Stimulated activated naive B cell treated with anti-CD40 and anti-IgM and Interleukin-4, amounts not matched to agents 10 μg/mL and 1 μg/mL and 100 μg/mL, for 72 hours (primary cell): ENCODE data around the gene GRIP2.

ENCODE experiments used
- ATAC-seq, 2 donors: fragments of 150-1000 bp; cut with Tn5 transposase; replicated peaks; 2 replicates each; pipeline ENCODE4 v1.10.0; 2021; ENCODE audit warnings: moderate library complexity in 1 of 2
- DNase-seq: peaks from one replicate; pipeline ENCODE4 v3.0.0; 2021
- H3K27ac Mint-ChIP-seq: one replicate; pipeline ENCODE4 v1.8.0; 2022; ENCODE audit warnings: mild to moderate bottlenecking, mixed read lengths
- H3K27me3 Mint-ChIP-seq, 2 donors: one replicate each; pipeline ENCODE4 v1.8.0; 2022; ENCODE audit warnings: mixed read lengths in 2 of 2
- H3K36me3 Mint-ChIP-seq, 2 donors: one replicate each; pipeline ENCODE4 v1.8.0; 2022; ENCODE audit warnings: mixed read lengths in 2 of 2, mild to moderate bottlenecking in 1 of 2
- H3K4me1 Mint-ChIP-seq, 2 donors: one replicate each; pipeline ENCODE4 v1.8.0; 2022; ENCODE audit warnings: mixed read lengths in 2 of 2, mild to moderate bottlenecking in 1 of 2
- H3K4me3 Mint-ChIP-seq, 2 donors: one replicate each; pipeline ENCODE4 v1.8.0; 2022; ENCODE audit warnings: mild to moderate bottlenecking in 2 of 2, mixed read lengths in 2 of 2, moderate library complexity in 1 of 2
- H3K9me3 Mint-ChIP-seq, 2 donors: one replicate each; pipeline ENCODE4 v1.8.0; 2022; ENCODE audit warnings: mixed read lengths in 2 of 2, mild to moderate bottlenecking in 1 of 2

GRIP2 gene

GRCh38 chr3:14538451-14539088 lies 1.6 kb downstream of the GRIP2 start:
- H3K27me3 Mint-ChIP-seq = peaks cover 4 to 7% of the 10 kb centered on the region in 2 donors
- H3K4me3 Mint-ChIP-seq = no peak overlapping the region
- no peak overlapping the region for H3K27ac Mint-ChIP-seq
- no peaks in the 10 kb centered on the region for H3K36me3 Mint-ChIP-seq
- DNase-seq (no peak), ATAC-seq (no peak)
- H3K9me3 Mint-ChIP-seq = no peaks in the 10 kb centered on the region
- no peaks in the 10 kb centered on the region for H3K4me1 Mint-ChIP-seq

GRCh38 chr3:14537590-14538450 lies 2.3 kb downstream of the GRIP2 start:
- Mint-ChIP-seq H3K4me1 (no peaks in the 10 kb centered on the region), H3K27ac (no peak overlapping the region), H3K4me3 (no peak overlapping the region), H3K36me3 (no peaks in the 10 kb centered on the region), H3K9me3 (no peaks in the 10 kb centered on the region), H3K27me3 (peaks cover 7 to 12% of the 10 kb centered on the region in 2 donors)
- ATAC-seq (no peak), DNase-seq (no peak)

DNA sequence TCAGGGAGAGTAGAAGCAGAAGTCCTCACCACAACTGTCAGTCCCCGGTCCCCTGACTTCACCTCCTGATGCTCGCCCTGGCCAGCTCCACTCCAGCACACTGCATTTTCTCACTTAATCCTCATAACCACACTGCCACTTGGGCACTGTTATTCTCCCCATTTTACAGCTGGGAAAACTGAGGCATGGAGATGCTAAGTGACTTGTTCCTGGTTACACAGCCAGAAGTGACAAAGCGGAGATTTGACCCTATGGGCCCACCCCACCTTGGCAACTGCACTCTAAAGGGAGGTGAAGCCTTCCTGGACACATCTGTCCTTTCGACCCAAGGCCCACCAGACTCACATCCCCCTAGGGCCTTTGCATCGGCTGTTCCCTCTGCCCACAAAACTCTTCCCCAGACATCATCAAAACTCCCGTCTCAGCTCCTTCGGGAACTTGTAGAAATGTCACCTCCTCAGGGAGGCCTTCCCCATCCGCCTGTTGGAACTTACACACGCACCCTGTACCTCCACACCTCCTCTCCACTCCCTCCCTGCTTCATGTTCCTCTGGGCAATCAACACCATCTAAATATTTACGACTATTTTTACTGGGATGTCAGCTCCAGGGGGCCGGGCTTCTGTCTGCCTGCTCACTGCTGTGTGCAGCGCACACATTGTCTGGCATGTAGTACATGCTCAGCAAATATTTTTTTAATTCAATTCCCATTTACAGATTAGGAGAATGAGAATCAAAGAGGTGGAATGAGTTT lies 3.1 kb downstream of the GRIP2 start:
- ATAC-seq (no peak), DNase-seq (no peak)
- no peak overlapping the region for H3K4me3 Mint-ChIP-seq
- no peaks in the 10 kb centered on the region for H3K36me3 Mint-ChIP-seq
- peaks cover 11 to 19% of the 10 kb centered on the region in 2 donors for H3K27me3 Mint-ChIP-seq
- no peaks in the 10 kb centered on the region for H3K4me1 Mint-ChIP-seq
- no peaks in the 10 kb centered on the region for H3K9me3 Mint-ChIP-seq
- H3K27ac Mint-ChIP-seq = no peak overlapping the region

- H3K4me1 Mint-ChIP-seq = no peaks in the 10 kb centered on the region
- no peaks in the 10 kb centered on the region for H3K36me3 Mint-ChIP-seq
- H3K27ac Mint-ChIP-seq = no peak overlapping the region
- no peak overlapping the region for H3K4me3 Mint-ChIP-seq
- peaks cover 16 to 26% of the 10 kb centered on the region in 2 donors for H3K27me3 Mint-ChIP-seq
- ATAC-seq (no peak), DNase-seq (no peak)
- H3K9me3 Mint-ChIP-seq = no peaks in the 10 kb centered on the region
These were observed 3.9 kb downstream of the GRIP2 start for GRCh38 chr3:14536055-14536815.

GRCh38 chr3:14535616-14536015 lies 4.5 kb downstream of the GRIP2 start:
- no peaks in the 10 kb centered on the region for H3K9me3 Mint-ChIP-seq
- H3K4me3 Mint-ChIP-seq = no peak overlapping the region
- H3K36me3 Mint-ChIP-seq = no peaks in the 10 kb centered on the region
- H3K27ac Mint-ChIP-seq = no peak overlapping the region
- DNase-seq = no peak
- H3K4me1 Mint-ChIP-seq = no peaks in the 10 kb centered on the region
- ATAC-seq = no peak
- H3K27me3 Mint-ChIP-seq = peaks cover 16 to 29% of the 10 kb centered on the region in 2 donors

- no peaks in the 10 kb centered on the region for H3K36me3 Mint-ChIP-seq
- DNase-seq = no peak
- peaks cover 20 to 37% of the 10 kb centered on the region in 2 donors for H3K27me3 Mint-ChIP-seq
These were observed 5.5 kb downstream of the GRIP2 start for GRCh38 chr3:14534516-14535191.

DNA sequence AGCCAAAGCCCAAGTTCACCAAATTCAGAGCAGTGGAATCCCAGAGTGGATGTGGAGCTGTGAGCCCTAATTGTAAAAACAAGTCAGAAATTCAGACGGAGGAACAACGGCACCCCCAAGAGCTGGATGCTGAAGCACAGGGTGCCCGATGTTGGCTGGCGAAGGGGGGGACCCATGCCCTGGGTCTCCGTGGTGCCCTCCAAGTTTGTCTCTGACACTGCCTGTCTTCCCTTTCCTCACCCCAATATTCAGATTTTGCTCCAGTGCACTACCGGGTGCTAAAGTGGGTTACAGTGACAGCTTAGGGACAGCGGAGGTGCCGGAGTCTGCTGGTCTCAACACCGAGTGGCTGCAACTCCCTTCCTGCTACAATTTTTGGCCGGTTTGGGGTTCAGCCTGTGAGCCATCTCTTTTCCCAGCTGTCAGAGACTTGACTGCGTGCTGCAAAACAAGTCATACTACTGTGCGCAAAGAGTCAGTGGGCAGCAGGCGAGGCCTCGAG lies 6.6 kb downstream of the GRIP2 start:
- no peak overlapping the region for H3K27ac Mint-ChIP-seq
- H3K4me3 Mint-ChIP-seq = no peak overlapping the region
- no peak for ATAC-seq
- H3K36me3 Mint-ChIP-seq = no peaks in the 10 kb centered on the region
- H3K4me1 Mint-ChIP-seq = no peaks in the 10 kb centered on the region
- H3K27me3 Mint-ChIP-seq = peaks cover 20 to 40% of the 10 kb centered on the region in 2 donors
- DNase-seq = no peak
- peaks cover 0 to 4% of the 10 kb centered on the region in 2 donors for H3K9me3 Mint-ChIP-seq

More at GRCh38 chr3:14534516-14535191, 5.5 kb downstream of the GRIP2 start:
- Mint-ChIP-seq H3K4me1 (no peaks in the 10 kb centered on the region), H3K27ac (no peak overlapping the region), H3K9me3 (peaks cover 0 to 1% of the 10 kb centered on the region in 2 donors), H3K4me3 (no peak overlapping the region)
- ATAC-seq = no peak

DNA sequence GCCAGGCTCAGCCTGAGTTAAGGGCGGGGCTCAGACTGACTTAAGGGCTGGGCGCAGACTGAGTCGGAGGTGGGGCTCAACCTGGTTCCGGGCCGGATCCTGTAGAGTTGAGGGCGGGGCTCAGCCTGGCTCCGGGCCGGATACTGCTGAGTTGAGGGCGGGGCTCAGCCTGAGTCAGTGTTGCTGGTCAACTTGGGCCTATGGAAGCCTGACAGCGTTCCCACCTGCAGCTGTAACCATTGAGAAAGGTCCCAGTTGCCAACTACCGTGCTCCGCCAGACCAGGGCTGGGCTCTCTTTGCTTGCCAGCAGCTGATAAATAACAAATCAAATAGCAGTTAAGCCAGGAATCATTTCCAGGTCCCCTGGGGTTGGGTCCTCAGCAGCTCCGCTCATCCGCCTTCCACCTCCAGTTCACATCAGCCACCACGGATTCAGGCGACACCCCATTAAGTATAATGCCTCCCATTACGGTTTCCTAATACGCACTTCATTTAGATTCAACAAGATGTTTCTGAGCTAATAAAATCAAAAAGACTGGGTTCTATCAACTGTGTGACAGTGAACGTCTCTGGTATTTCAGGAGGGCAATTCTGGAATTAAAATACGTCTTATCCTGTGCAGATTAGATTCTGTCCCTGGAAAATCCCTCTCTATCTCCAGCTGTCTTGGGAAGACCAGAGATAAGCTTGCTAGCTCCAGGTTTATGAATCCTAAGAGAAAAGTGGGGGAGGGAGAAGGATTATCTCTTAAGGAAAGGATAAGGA lies 7.3 kb downstream of the GRIP2 start:
- ATAC-seq (no peak), DNase-seq (no peak)
- Mint-ChIP-seq H3K27ac (no peak overlapping the region), H3K4me3 (no peak overlapping the region), H3K9me3 (peaks cover 0 to 4% of the 10 kb centered on the region in 2 donors), H3K4me1 (no peaks in the 10 kb centered on the region), H3K27me3 (peaks cover 22 to 40% of the 10 kb centered on the region in 2 donors), H3K36me3 (no peaks in the 10 kb centered on the region)

- Mint-ChIP-seq H3K9me3 (peaks cover 0 to 4% of the 10 kb centered on the region in 2 donors), H3K27me3 (peaks cover 27 to 44% of the 10 kb centered on the region in 2 donors)
- ATAC-seq = no peak
These were observed 8.2 kb downstream of the GRIP2 start for GRCh38 chr3:14531856-14532395.

DNA sequence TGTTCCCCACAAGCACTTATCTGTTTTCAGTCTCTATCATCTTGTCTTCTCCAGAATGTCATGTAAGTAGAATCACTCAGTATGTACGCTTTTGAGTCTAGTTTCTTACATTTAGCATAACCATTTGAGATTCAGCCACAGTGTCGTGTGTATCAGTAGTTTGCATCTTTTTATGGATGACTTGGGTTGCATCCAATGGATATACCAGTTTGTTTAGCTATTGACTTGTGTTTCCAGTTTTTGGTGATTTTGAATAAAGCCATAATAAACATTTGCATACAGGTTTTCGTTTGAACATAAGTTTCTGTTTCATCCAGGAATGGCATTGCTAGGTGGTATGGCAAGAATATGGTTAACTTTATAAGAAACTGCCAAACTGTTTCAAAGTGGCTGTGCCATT lies 12.1 kb downstream of the GRIP2 start:
- Mint-ChIP-seq H3K27me3 (peaks cover 22 to 40% of the 10 kb centered on the region in 2 donors), H3K27ac (no peak overlapping the region), H3K9me3 (peaks cover 0 to 4% of the 10 kb centered on the region in 2 donors), H3K36me3 (no peaks in the 10 kb centered on the region), H3K4me3 (no peak overlapping the region), H3K4me1 (no peaks in the 10 kb centered on the region)
- no peak for ATAC-seq
- DNase-seq = no peak

More at GRCh38 chr3:14531856-14532395, 8.2 kb downstream of the GRIP2 start:
- Mint-ChIP-seq H3K36me3 (no peaks in the 10 kb centered on the region), H3K4me1 (no peaks in the 10 kb centered on the region), H3K4me3 (no peak overlapping the region), H3K27ac (no peak overlapping the region)
- DNase-seq = no peak

GRCh38 chr3:14525685-14526631 lies 14.2 kb downstream of the GRIP2 start:
- ATAC-seq (no peak), DNase-seq (no peak)
- Mint-ChIP-seq H3K36me3 (no peaks in the 10 kb centered on the region), H3K4me1 (no peaks in the 10 kb centered on the region), H3K9me3 (peaks cover 0 to 4% of the 10 kb centered on the region in 2 donors), H3K27me3 (peaks cover 17 to 29% of the 10 kb centered on the region in 2 donors), H3K4me3 (no peak overlapping the region), H3K27ac (no peak overlapping the region)
